NCI-H146 treated with DMSO at 0.1 percent for 48 hours (cell line): Measurements from ENCODE around the gene PRKCG.
"Not testable (repeated sequence)": the region's sequence is repeated elsewhere in the genome, so short reads cannot be mapped to it uniquely, and the experiment has no call there.

Experiments used
- DNase-seq: peaks from one replicate; lab custom pipeline; 2025; ENCODE audit not compliant: unreplicated experiment; lab: John Stamatoyannopoulos, UW

Gene PRKCG

GRCh38 chr19:53942001-53942786 is 60.2 kb downstream of the PRKCG start:
- no peak for DNase-seq

GRCh38 chr19:53944416-53944815 is 62.4 kb downstream of the PRKCG start:
- DNase-seq: no peak

GRCh38 chr19:53944933-53945332 is 62.9 kb downstream of the PRKCG start:
- no peak for DNase-seq

GRCh38 chr19:53945441-53945840 is 63.4 kb downstream of the PRKCG start:
- no peak for DNase-seq

GRCh38 chr19:53945998-53946397 is 64.0 kb downstream of the PRKCG start:
- no peak for DNase-seq

GRCh38 chr19:53947624-53948023 is 65.6 kb downstream of the PRKCG start:
- DNase-seq: no peak

GRCh38 chr19:53948611-53949010 is 66.6 kb downstream of the PRKCG start:
- DNase-seq: not testable (repeated sequence)

GRCh38 chr19:53951436-53951835 is 69.4 kb downstream of the PRKCG start:
- DNase-seq: no peak

DNA sequence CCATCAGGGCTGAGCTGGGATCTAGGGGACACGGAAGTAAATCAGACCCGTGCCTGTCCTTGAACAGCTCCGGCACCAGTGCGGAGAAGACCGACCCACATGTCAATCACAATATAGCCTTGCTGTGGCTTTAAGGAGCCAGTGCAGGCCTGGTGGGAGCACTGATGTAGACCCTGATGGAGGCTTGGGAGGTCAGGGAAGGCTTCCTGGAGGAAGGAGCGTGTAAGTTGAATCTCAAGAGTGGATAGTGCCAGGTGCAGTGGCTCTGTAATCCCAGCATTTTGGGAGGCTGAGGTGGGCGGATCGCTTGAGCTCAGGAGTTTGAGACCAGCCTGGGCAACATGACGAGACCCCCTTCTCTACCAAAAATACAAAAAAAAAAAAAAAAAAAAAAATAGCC is 70.0 kb downstream of the PRKCG start:
- DNase-seq: no peak

DNA sequence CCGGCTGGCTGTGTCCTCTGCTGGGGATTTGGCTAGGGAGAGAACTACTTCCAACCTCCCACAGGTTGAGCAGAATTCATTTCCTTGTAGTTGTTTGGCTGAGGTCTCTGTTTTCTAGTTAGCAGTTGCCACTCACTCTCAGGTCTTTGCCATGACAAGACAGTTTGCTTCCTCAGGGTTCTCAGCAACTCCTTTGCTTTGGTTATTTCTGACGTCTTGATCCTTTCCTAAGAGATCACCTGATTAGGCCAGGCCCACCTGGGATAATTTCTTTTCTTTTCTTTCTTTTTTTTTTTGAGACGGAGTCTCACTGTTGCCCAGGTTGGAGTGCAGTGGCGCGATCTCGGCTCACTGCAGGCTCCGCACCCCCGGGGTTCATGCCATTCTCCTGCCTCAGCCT is 71.4 kb downstream of the PRKCG start:
- DNase-seq: no peak
